Astrocyte of the spinal cord (primary cell): ENCODE measurements around the gene SMG6.

ENCODE experiments used
- DNase-seq: peaks from one replicate; pipeline ENCODE4 v3.0.0; 2011; ENCODE audit warnings: low read depth, low spot score
- H3K4me3 ChIP-seq: 2 replicates; pipeline ENCODE4 v1.5.1; 2011; ENCODE audit warnings: low read depth, mild to moderate bottlenecking, low read length, moderate library complexity
- CTCF ChIP-seq: IDR thresholded peaks from 2 replicates; pipeline ENCODE4 v1.5.1; 2012; ENCODE audit warnings: low read depth, mild to moderate bottlenecking, low read length, inconsistent platforms
- in situ Hi-C: cut with HindIII; loops from 2 replicates; pipeline ENCODE4 v1.10.0; 2017; ENCODE audit warnings: low sequenced_read_pairs

Gene SMG6

GRCh38 chr17:2241823-2242222 lies 61.8 kb downstream of the SMG6 start:
- in situ Hi-C loops, result no loop called here
- DNase-seq, result peak; percentile 83
- no peak for TF ChIP-seq CTCF
- H3K4me3 ChIP-seq, result no peak overlapping the region

- TF ChIP-seq CTCF, result no peak
- H3K4me3 ChIP-seq, result no peak overlapping the region
- in situ Hi-C loops, result no loop called here
- no peak for DNase-seq
Observed at GRCh38 chr17:2240541-2240940, 63.0 kb downstream of the SMG6 start.

GRCh38 chr17:2239882-2240430 lies 63.6 kb downstream of the SMG6 start:
- peak; percentile 93 for DNase-seq
- TF ChIP-seq CTCF, result no peak
- peak overlapping the region; percentile 3 for H3K4me3 ChIP-seq
- in situ Hi-C loops, result no loop called here

GRCh38 chr17:2239170-2239551 lies 64.4 kb downstream of the SMG6 start:
- DNase-seq, result no peak
- in situ Hi-C loops, result no loop called here
- TF ChIP-seq CTCF, result no peak
- no peak overlapping the region for H3K4me3 ChIP-seq

GRCh38 chr17:2238432-2239169 lies 65.0 kb downstream of the SMG6 start:
- DNase-seq, result no peak
- TF ChIP-seq CTCF, result no peak
- in situ Hi-C loops, result no loop called here
- H3K4me3 ChIP-seq, result no peak overlapping the region

GRCh38 chr17:2237950-2238349 lies 65.6 kb downstream of the SMG6 start:
- no peak for TF ChIP-seq CTCF
- H3K4me3 ChIP-seq, result no peak overlapping the region
- DNase-seq, result no peak
- in situ Hi-C loops, result no loop called here

GRCh38 chr17:2237521-2237921 lies 66.1 kb downstream of the SMG6 start:
- in situ Hi-C loops, result no loop called here
- DNase-seq, result peak; percentile 80
- H3K4me3 ChIP-seq, result no peak overlapping the region
- TF ChIP-seq CTCF, result no peak
